Activated T-helper 2 cell treated with anti-CD3 and anti-CD28 coated beads, Interferon-gamma antibody, Interleukin-2, Interleukin-4, amounts not matched to agents 10 μg/mL and 5 μg/mL and 100 μg/mL, durations not matched to agents 14 hours and 24 hours and 36 hours (primary cell): Measurements from ENCODE around the gene ZC3H4. TPM values are rescaled to one million over a fixed set of nuclear protein-coding genes. Genes with fewer than 3 reads are reported as not detected.
"Not testable (repeated sequence)": the region's sequence is repeated elsewhere in the genome, so short reads cannot be mapped to it uniquely, and the experiment has no call there.

Experiments
- DNase-seq: peaks from one replicate; pipeline ENCODE4 v3.0.0; 2021; ENCODE audit warnings: low spot score
- H3K27ac Mint-ChIP-seq: one replicate; pipeline ENCODE4 v1.8.0; 2021; ENCODE audit warnings: mixed read lengths
- H3K27me3 Mint-ChIP-seq: one replicate; pipeline ENCODE4 v1.8.0; 2021; ENCODE audit warnings: low read depth, mixed read lengths
- H3K36me3 Mint-ChIP-seq: one replicate; pipeline ENCODE4 v1.8.0; 2021; ENCODE audit warnings: low read depth, mixed read lengths
- H3K4me1 Mint-ChIP-seq: one replicate; pipeline ENCODE4 v1.8.0; 2021; ENCODE audit warnings: low read depth, mixed read lengths
- H3K4me3 Mint-ChIP-seq: one replicate; pipeline ENCODE4 v1.8.0; 2021; ENCODE audit warnings: low read depth, mild to moderate bottlenecking, moderate library complexity, mixed read lengths
- H3K9me3 Mint-ChIP-seq: one replicate; pipeline ENCODE4 v1.8.0; 2021; ENCODE audit warnings: mixed read lengths
- intact Hi-C: fragments of 100-400 bp; cut with micrococcal nuclease; formaldehyde crosslinking; loops from one replicate; pipeline ENCODE4 v1.15.1; 2023
- total RNA-seq: library from RNA; stranded (reverse); gene quantifications from 2 replicates; pipeline ENCODE4 v1.2.3, GENCODE V29; 2022

Gene ZC3H4
- total RNA-seq, 1 donor from 2014 or later: 104 TPM

DNA sequence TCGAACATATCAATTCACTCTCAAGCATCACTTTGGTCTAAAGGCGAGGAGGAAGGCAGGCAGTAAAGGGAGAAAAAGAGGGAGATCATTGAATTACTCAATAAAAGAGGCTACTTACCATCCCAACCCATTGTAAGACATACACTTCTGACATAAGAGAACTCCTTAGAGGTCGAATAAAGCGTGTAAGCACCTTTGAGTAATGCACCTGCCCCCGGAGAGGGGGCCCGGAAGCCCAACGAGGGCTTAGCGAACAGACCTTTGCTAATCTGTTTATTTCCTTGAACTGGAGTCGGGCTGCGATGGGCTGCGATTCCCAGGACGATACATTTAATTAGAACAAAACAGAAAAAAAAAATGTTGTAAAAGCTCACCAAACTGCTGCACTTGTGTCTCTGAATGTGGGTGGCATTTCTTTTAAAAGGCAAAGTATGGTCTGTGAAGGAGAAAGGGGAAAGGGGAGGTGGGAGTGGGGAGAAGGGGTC is 3.0 kb downstream of the ZC3H4 start:
- Mint-ChIP-seq H3K27me3 (no peaks in the 10 kb centered on the region), H3K4me1 (peaks cover 52% of the 10 kb centered on the region), H3K36me3 (peaks cover 58% of the 10 kb centered on the region), H3K27ac (peak overlapping the region; percentile 99), H3K9me3 (no peaks in the 10 kb centered on the region), H3K4me3 (peak overlapping the region; percentile 95)
- intact Hi-C loops: no loop called here
- DNase-seq: no peak

DNA sequence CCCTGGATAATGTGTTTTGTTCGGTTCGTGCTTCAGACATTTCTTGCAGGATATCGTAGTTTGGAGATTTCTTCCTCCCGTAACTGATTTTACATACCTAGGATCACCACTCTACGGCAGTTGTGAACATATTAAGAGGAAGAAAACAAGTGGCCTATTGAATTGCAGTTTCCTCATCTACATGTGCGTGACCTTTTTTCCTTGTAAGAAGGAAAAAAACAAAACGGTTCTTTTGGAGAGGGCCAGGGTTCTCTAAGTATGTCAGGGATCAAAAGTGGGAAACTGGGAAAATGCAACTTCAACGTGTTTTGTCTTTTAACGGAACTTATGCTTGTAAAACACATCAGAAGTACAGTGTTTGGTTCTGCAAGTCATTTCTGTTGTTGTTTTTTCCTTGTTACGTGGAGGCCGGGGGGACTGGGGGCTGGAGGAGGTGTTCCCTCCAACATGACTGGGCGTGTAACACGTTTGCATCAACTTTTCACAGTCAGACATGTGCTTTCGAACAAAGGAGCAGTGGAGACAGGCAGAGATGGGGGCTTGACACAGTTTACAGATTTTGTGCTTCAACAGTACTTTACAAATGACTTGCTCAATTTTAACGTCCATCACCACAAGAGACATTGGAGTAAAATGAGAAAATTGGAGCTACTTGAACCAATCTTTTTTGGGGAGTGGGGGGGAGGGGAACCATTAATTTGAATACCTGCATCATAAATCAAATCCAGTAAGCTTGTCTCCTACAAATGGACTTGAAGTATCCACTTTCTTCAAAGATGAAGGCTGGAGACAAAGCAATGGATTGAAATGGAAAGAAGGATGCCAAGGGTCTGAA is 3.8 kb downstream of the ZC3H4 start:
- H3K27ac Mint-ChIP-seq: peak overlapping the region; percentile 99
- H3K27me3 Mint-ChIP-seq: no peaks in the 10 kb centered on the region
- intact Hi-C loops: loop anchor here (1.0 kb wide), 1 partner anchor 14 kb away; no protein-coding TSS in a partner anchor
- no peaks in the 10 kb centered on the region for H3K9me3 Mint-ChIP-seq
- peaks cover 55% of the 10 kb centered on the region for H3K4me1 Mint-ChIP-seq
- DNase-seq: peak; percentile 59
- H3K4me3 Mint-ChIP-seq: peak overlapping the region; percentile 95
- H3K36me3 Mint-ChIP-seq: peaks cover 59% of the 10 kb centered on the region

DNA sequence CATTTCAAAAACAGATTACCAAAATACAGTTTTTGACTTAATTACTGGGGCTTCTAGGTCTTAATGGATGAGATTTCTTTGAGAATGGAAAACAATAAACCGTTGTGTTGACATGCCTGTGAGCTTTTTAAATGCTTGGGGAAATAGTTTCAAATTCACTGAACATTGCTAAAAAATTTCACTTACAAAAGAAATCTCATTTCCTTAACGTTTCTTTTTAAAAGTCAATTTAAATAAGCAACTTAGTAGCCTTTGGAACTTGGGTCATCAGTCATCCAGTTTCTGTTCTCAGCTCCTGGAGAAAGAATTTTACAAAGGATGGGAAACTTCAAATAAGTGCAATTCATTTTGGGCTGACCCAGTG is 4.4 kb downstream of the ZC3H4 start:
- intact Hi-C loops: loop anchor here (1.0 kb wide), 1 partner anchor 14 kb away; no protein-coding TSS in a partner anchor
- peaks cover 63% of the 10 kb centered on the region for H3K36me3 Mint-ChIP-seq
- H3K9me3 Mint-ChIP-seq: no peaks in the 10 kb centered on the region
- H3K27ac Mint-ChIP-seq: peak overlapping the region; percentile 99
- peaks cover 56% of the 10 kb centered on the region for H3K4me1 Mint-ChIP-seq
- no peaks in the 10 kb centered on the region for H3K27me3 Mint-ChIP-seq
- DNase-seq: no peak
- peak overlapping the region; percentile 95 for H3K4me3 Mint-ChIP-seq

DNA sequence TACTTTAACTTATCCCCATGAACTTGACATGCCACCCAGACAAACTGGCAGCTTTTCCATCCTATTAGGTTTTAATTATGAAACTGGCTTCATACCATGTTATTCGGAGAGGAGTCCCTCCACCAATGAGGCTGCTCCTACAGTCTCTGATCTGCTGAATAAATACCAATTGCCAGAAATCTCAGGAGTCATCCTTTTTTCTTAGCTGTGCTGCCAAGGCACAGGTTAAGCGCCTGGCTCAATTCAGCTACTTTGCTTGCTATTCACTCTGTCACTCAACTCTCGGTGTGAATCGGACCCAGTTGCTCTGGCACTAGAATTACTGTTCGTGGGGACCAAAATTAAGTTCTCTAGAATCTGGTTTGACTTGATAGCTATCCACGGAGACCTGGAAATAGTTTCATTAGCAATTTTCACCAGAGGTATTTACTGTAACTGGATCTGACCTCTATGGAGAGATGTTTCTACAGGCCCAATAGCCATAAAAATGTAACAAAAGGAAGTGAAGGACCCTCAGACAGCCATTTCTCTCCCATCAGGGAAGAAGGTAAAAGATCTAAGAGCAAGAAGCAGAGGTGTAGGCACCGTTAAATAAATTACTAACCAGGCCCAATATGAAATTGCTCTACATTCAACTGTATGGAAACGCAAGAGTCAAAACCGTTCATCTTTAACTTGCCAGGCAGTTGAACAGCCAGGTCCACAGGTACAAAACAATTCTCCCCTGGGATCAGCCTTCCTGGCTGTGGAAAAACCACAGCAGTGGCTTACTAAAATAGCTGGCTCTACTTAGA is 5.4 kb downstream of the ZC3H4 start:
- Mint-ChIP-seq H3K36me3 (peaks cover 68% of the 10 kb centered on the region), H3K27me3 (no peaks in the 10 kb centered on the region), H3K9me3 (no peaks in the 10 kb centered on the region), H3K4me1 (peaks cover 53% of the 10 kb centered on the region), H3K27ac (peak overlapping the region; percentile 99), H3K4me3 (peak overlapping the region; percentile 95)
- no peak for DNase-seq
- intact Hi-C loops: no loop called here

DNA sequence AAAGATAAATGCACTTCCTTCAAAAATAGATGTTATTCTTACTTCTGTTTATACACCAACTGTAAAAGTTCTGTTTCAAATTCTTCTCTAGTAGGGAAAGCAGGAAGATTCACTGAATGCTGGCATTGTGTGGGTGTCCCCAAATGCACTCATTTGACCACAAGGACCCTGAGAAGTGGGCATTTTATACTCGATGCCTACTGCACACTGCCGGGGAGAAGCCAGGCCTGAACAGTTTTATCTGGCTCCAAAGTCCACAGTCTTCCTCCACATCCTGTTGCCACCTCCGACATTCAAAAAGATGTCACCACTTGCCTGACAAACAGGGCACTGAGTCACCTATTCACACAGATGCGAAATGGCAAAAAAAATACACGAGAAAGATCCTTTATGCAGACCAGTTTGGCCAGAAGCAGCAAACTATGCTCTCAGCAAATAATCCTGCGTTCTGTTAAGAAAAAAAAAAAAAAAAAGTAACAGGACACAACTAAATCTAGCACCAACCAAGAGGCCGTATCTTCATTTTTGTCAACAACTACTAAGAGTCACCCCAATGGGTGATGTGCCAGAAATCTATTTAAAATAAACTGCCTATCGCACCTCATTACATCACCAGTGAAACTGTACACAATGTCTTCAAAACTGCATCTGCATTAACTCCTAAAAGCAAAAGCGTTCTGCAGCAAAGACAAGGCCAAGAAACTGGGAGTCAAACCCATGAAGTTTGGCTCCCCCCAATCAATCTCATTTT is 6.2 kb downstream of the ZC3H4 start:
- intact Hi-C loops: no loop called here
- H3K9me3 Mint-ChIP-seq: no peaks in the 10 kb centered on the region
- peak overlapping the region; percentile 95 for H3K4me3 Mint-ChIP-seq
- DNase-seq: peak; percentile 35
- peaks cover 72% of the 10 kb centered on the region for H3K36me3 Mint-ChIP-seq
- no peaks in the 10 kb centered on the region for H3K27me3 Mint-ChIP-seq
- peaks cover 59% of the 10 kb centered on the region for H3K4me1 Mint-ChIP-seq
- peak overlapping the region; percentile 99 for H3K27ac Mint-ChIP-seq

DNA sequence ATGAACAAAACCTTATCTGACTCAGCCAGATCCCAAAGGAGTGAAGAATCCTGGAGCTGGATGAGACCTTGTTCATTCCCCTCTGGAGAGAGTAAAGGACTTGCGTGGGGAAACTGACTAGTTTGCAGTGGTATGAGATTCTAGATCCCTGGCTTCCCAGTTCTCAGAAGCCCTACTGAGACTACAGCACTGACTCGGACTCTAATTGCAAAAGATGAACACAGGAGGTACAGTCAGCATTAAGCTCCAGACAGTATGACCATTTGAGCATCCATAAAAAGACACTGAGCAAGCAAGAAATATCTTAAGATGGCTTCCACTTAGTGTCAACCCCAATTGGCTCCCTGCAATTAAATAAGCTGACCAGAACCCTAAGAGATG is 6.8 kb downstream of the ZC3H4 start:
- Mint-ChIP-seq H3K36me3 (peaks cover 74% of the 10 kb centered on the region), H3K4me3 (peak overlapping the region; percentile 95), H3K9me3 (no peaks in the 10 kb centered on the region), H3K4me1 (peaks cover 65% of the 10 kb centered on the region), H3K27ac (peak overlapping the region; percentile 99), H3K27me3 (no peaks in the 10 kb centered on the region)
- DNase-seq: no peak
- intact Hi-C loops: no loop called here

DNA sequence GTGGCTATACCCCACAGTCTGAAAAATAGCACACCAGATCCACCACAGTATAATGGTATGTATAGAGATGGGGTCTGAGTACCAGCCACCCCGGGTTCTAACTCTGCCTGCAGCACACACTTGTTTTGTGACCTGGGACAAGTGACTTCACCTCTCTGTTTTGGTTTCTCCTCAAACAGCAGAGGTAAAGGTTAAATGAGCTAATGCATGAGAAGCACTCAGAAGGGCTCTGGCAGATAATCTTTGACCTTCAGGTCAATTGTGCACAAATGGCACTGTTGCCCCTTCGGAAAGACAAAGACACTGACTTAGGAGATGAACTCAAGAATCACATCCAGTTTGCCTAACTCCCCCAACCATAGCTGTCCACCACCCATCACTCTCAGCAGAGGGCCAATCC is 7.7 kb downstream of the ZC3H4 start:
- H3K27ac Mint-ChIP-seq: peak overlapping the region; percentile 99
- H3K27me3 Mint-ChIP-seq: no peaks in the 10 kb centered on the region
- intact Hi-C loops: no loop called here
- no peaks in the 10 kb centered on the region for H3K9me3 Mint-ChIP-seq
- peaks cover 65% of the 10 kb centered on the region for H3K4me1 Mint-ChIP-seq
- DNase-seq: no peak
- peaks cover 67% of the 10 kb centered on the region for H3K36me3 Mint-ChIP-seq
- H3K4me3 Mint-ChIP-seq: peak overlapping the region; percentile 22

DNA sequence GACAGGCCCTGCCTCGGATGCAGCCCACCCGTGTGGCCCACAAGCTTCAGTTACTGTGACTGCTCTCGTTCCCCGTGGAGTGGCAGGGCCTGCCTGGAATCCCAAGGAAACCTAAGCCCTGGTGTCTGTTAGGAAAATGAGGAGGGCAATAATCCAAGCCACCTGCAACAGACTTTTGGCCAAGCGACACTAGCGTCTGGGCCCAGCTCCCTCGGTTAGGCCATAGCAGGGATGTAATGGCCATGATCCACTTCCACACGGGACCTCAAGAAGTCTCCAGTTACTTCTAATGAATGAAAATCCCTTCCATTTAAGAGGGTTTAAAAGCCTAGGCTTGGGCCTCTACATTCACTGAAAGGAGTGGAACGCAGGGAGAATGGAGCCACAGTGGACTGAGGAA is 8.9 kb downstream of the ZC3H4 start:
- no peaks in the 10 kb centered on the region for H3K9me3 Mint-ChIP-seq
- no peaks in the 10 kb centered on the region for H3K27me3 Mint-ChIP-seq
- H3K27ac Mint-ChIP-seq: peak overlapping the region; percentile 36
- intact Hi-C loops: no loop called here
- no peak overlapping the region for H3K4me3 Mint-ChIP-seq
- DNase-seq: no peak
- H3K36me3 Mint-ChIP-seq: peaks cover 60% of the 10 kb centered on the region
- H3K4me1 Mint-ChIP-seq: peaks cover 64% of the 10 kb centered on the region

DNA sequence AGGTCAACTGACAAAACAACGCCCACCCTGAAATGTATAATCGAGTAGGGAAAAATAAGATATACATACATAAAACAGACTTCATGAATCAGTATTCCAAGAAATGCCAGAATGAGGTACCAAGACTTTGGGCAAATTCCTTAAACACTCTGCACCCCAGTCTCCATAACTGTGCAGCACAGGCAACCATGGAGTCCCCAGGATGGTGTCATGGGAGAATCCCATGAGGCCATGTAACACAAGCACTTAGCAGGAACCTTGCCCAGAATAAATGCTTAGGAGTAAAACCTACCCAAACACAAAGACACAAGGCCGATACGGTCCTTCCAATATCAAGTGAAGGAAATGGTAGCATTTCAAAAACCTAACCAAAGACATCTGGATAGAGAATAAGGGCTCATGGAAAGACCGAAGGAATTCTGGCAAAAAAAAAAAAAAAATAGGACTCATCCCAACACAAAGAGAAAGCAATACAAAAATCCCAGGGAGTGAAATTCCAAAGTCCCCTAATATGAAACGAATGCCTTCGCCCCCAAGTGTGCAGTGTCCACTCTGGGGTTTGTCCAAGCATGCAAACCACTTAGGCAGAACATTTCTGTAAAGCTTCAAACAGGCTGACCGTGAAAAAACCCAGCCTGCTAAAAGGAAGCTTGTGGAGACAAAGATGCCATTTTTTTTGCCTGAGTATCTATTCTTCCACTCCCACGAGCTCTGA is 11.1 kb downstream of the ZC3H4 start:
- intact Hi-C loops: no loop called here
- H3K9me3 Mint-ChIP-seq: no peaks in the 10 kb centered on the region
- no peak for DNase-seq
- H3K4me1 Mint-ChIP-seq: peaks cover 54% of the 10 kb centered on the region
- no peak overlapping the region for H3K4me3 Mint-ChIP-seq
- H3K27ac Mint-ChIP-seq: peak overlapping the region; percentile 22
- peaks cover 45% of the 10 kb centered on the region for H3K36me3 Mint-ChIP-seq
- H3K27me3 Mint-ChIP-seq: no peaks in the 10 kb centered on the region

DNA sequence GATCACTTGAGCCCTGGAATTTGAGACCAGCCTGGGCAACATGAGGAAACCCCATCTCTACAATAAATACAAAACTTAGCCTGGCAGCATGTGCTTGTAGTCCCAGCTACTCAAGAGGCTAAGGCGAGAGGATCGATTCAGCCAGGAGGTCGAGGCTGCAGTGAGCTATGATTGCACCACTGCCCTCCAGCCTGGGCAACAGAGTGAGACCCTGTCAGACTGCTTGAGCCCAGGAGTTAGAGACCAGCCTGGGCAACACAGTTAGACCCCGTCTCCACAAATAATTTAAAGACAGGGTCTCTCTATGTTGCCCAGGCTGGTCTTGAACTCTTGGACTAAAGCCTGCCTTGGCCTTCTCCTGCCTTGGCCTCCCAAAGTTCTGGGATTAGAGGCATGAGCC is 12.5 kb downstream of the ZC3H4 start:
- H3K4me1 Mint-ChIP-seq: peaks cover 52% of the 10 kb centered on the region
- H3K4me3 Mint-ChIP-seq, H3K27me3 Mint-ChIP-seq, H3K9me3 Mint-ChIP-seq, DNase-seq, intact Hi-C loops, H3K27ac Mint-ChIP-seq: not testable (repeated sequence)
- peaks cover 47% of the 10 kb centered on the region for H3K36me3 Mint-ChIP-seq

DNA sequence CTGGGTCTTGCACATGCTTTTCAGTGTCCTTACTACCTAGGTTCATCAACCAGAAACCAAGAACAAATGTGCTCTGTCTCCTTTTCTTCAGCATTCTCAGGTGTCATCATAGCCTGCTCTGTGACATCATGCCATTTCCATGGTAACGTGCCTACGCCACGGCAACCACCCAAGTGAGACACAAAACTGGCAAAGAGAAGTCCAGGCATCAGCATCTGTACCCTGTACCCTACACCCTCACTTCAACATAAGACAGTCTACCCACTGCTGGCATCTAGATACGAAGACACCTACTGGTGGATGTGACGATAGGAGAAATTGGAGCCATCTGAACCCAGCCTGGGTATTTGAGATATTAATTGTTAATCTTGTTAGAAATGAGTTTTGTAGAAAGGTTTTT is 13.3 kb downstream of the ZC3H4 start:
- peaks cover 52% of the 10 kb centered on the region for H3K4me1 Mint-ChIP-seq
- peak overlapping the region; percentile 48 for H3K27ac Mint-ChIP-seq
- DNase-seq: no peak
- intact Hi-C loops: no loop called here
- no peaks in the 10 kb centered on the region for H3K27me3 Mint-ChIP-seq
- H3K4me3 Mint-ChIP-seq: no peak overlapping the region
- peaks cover 43% of the 10 kb centered on the region for H3K36me3 Mint-ChIP-seq
- no peaks in the 10 kb centered on the region for H3K9me3 Mint-ChIP-seq

DNA sequence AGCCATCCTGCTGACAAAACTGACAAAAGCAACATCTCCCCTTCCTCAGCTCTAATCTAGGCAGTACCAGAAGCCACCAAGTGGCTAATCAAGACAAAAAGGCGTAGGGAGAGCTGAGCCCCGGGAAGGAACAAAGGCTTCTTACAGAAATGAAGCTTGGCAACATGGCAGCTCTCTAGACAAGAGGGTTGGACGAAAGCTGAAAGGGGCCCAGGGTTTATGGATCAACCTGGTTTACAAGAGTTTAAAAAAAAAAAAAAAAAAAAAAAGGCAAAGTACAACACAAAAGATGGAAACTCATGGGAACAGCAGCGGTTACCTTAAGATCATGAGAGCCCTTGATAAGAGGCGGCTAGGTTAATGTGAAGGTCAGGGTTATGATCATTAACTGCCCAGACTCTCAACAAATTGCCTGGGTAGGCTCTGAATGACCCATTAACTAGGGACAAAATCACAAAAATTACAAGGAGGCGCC is 14.0 kb downstream of the ZC3H4 start:
- Mint-ChIP-seq H3K27ac (no peak overlapping the region), H3K9me3 (no peaks in the 10 kb centered on the region), H3K27me3 (no peaks in the 10 kb centered on the region), H3K4me1 (peaks cover 56% of the 10 kb centered on the region), H3K36me3 (peaks cover 45% of the 10 kb centered on the region), H3K4me3 (no peak overlapping the region)
- intact Hi-C loops: loop anchor here (5.0 kb wide), 1 partner anchor 143 kb away; no protein-coding TSS in a partner anchor
- no peak for DNase-seq
